GM21737 (cell line): ENCODE data around the gene ATP8B4.

Experiments used
- ATAC-seq: cut with Tn5 transposase; IDR thresholded peaks from one replicate; pipeline ENCODE4 v1.9.1; 2021; ENCODE audit warnings: mild to moderate bottlenecking, moderate library complexity; ENCODE audit not compliant: unreplicated experiment

Gene ATP8B4

DNA sequence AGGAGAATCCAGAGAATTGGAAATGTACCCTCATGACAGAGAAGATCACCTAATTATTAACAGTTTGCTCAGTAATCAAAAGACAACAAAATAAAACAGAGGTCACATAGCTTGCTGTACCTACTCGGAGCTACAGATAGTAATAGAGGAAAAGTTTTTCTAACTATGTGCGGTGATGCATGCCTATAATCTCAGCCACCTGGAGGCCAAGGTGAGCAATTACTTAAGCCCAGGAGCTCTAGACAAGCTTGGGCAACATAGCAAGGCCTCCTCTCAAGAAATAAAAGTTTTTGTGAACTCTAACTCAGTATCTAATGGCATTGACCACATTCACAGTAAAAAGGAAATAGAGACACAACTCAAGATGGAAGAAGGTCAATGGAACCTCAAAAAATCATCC, 243.6 kb downstream of the ATP8B4 start:
- no peak for ATAC-seq

DNA sequence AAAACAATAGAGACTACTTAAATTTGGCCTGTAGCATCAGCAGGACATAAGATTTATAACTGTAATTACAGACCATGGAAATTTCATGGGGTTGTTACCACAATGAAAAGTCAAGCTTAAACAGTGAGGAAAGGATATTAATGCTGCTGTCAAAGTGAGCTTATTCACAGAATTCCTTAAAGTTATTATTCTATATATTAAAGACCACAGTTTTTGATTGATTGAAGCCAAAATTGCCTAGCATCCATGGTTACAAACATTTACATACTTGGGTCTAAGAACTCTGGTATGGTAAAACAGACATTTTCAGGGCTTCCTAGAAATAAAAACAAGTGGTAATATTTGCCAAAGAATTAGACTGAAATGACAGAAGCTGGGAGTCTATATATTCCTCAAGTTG, 248.6 kb downstream of the ATP8B4 start:
- ATAC-seq, result no peak

DNA sequence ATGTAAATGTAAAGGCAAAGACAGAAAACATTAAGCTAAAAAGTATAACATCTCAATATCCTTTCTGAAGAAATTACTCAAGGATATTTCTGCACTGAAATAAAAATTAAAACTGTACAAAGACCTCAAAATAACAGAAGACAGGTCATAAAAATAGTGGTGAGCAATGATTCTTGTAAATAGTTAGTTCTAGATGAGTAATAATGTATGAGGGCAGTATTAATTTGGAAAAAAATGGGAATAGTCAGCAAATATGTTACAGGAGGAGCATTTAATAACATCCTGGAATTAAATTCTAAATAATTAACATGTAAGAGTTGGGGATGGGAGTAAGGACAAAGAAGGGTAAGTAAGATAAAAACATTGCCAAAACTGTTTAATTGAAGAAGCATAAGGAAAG, 250.7 kb downstream of the ATP8B4 start:
- ATAC-seq, result no peak

DNA sequence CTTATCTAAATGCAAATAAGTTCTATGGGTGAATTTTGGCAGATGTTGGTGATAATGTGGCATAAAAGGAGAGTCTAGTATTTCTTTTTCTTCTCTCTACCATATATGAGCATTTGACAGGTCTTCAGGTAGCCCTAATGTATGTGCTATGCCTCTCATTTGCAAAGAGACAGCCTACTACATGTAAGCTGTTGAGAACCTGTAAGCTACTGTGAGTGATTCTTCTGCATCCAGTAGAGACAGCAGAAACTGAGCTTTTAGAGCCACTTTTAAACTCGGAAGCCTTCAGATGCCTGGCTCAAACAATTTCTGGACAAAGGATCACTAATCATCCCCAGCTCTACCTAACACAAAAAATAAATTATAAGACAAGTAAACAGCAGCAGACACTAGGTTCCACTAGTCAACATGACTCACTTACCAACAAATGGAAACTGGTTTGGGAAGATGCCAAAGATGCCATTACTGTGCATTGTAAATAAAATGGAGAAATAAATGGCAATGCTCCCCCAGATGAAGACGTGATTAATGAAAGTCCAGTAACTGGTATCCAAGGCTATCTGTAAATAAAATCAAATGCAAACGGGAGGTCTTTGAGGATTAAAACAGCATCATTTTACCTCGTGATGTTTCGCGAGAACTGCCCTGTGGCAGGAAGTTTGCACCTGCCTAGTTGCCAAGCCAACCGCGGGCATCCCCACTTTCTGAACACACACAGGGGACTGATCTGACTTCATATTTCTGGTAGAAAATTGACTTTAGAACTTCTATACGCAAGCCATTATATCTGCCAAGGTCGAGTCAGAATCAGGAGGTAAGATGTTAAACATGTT, 252.9 kb downstream of the ATP8B4 start:
- no peak for ATAC-seq

DNA sequence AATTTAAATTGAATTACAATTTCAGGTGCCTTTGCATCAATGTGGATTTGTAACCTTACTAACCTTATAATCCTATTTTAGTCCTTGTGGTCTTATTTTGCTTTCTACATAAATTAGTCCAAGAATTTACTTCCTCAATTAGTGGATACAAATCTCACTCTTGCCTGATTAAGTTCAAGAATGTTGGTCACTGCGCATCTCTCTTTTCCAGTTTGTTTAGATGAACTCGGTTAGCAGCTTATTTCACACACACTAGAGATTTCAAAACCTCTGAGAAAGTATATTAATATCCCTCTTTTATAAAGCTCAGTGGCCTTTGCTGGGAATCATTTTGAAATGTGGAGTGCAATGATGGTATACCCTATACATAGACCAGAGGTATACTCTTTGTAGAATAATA, 254.8 kb downstream of the ATP8B4 start:
- ATAC-seq, result no peak

DNA sequence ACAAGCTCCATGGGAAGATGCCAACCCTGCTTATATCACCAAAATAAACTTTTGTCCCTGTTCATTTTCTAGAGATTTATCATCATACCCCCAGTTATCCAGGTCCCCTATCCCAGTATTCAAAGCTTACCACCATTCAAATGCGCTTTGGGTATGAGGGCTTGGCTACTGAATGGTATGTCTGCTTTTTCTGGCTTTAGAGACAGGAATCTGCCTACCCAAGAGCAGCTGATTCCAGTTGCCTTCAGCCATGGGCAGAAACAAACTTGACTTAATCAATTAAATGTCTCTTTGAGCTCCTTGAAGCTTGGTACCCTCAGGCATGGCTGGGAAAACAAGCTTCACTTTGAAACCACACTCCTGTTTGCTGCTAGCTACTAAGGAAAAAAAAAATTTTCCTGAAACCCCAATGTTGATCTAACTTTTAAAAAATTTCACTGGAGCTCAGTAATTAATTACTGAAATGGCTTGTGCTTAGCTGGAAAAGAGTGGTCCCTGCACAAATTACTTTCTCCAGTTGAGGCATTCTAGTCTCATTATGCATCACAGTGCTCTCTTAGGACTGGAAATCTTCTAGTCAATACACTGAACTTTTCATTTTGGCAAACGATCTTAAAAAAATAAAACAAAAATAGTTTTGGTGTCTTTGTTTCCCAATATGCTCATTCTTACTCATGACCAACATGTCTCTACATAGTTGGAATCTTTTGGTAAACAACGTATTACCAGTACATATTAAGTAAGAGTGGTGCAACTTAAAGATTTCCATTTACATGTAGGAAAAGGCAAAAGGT, 255.4 kb downstream of the ATP8B4 start:
- ATAC-seq, result no peak

DNA sequence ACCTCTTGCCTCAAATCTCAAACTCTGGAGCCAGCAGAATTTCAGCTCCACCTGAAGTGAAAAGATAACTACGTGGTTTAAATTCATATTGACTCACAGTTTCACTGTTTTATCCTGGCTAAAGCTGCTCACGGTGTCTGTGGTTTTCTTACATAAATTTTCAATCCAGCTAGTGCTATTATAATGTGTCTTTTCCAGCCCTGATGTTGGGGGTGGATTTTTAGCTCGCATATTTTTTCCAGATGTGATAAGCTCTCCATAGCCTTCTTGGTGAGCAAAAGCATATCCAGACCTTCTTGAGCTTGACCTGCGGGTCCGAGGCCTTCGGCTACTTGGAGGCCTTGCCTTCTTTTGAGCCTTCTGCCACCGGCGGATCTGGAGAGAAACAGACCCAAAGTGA, 258.9 kb downstream of the ATP8B4 start:
- no peak for ATAC-seq

DNA sequence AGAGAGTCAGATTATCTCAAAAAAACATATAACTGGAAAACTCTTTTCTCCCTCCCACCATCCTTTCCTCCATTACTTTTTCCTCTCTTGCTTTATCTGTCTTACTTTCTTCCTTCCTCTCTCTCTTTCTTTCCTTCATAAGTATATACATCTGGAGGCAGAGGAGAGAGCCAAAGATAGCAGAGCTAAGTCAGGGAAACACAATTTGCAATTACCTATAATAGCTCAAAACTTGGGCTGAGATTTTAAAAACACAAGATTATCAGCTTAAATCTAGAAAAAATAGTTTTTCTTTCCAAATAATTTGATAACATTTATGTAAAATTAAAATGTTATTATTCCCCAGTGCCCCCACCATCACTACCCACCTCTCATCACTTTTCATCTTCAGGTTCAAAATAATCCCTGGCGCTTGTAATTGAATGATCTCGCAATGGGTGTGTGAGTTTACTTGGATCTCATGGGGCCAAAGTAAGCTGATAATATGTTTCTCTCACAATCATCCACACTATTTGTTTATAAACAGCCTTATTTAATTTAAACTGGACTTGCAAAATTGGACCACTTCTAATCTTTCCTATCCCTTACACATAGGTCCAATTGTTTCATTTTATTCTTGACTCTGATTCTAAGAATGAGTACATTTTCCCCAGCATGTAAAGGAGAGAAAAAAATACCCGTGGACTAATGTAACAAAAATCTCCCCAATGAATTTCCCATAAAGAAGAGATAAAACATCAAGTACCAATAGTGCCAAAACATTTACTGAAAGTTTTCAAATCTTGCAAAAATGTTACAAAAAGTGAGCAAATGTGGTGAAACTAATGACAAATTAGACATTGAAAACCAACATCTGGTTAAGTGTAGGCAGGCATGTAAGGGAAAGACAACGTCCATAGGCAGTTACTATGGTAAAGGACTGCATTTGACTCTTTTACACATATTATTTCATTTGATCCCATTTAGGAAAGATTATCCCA, 261.2 kb downstream of the ATP8B4 start:
- no peak for ATAC-seq

DNA sequence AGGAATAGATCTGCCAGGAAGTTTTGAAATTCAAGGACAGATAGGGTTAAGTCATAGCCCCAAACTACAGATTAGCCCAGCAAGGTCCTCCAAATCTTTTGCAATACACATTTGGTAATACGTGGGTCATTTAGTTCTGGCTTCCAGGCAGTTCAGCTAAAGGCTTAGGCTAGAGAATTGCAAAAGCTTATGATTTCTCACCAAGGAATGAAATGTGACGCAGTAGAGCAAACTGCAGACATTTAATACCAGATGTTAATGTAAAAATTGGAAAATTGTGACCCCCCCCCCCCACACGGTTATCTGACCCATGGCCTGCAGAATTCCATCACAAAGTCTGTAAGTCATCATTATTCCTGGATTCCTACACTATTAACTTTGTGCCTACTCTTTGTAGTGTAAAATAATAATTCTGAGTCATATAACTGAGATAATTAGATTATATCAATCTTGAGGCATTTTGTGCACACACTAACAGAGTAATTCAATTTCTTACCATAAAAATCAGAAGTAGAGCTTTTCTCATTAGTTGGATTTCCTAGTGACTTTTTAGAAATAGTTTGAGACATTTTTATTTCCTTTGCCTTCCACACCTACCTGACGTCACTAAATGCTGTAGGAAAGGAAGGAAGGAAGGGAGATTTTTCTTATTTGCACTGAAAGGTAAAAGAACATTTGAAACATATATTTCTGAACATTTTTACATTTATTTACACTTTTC, 263.0 kb downstream of the ATP8B4 start:
- no peak for ATAC-seq

DNA sequence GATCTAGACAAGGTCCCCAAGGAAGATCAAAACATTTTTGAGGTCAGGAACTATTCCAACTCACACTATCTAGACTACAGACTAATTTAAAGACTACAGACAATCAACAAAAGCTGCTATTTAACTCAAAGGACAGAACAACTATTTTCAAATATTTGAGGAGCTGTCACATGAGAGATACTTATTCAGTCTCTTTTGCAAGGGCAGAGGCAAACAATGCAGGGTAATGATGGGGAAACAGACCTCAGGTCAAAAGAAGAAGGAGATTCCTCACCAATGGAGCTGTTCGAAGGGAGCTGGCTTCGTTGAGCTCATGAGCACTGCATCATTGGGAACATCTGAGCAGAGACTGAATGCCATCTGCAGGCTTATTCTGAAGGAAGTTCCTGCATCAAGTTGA, 266.3 kb downstream of the ATP8B4 start:
- ATAC-seq, result no peak

DNA sequence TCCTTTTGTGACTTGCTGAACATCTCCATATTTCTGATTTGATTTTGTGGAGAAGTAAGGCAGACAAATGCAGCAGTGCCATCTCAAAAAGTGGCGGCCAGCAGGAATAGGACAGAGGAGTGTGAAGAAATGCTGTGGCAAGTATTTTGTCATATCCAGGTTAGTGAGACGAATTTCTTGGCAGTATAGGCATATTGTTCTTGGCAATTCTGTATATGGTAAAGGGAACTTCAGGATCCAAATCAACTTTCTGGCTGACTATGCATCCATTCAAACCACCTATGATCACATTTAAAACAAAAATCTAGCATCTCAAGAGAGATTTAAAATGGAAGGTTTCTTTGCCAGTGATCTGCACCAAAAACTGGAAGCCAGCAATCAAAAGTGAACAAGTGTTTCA, 270.2 kb downstream of the ATP8B4 start:
- ATAC-seq, result no peak

DNA sequence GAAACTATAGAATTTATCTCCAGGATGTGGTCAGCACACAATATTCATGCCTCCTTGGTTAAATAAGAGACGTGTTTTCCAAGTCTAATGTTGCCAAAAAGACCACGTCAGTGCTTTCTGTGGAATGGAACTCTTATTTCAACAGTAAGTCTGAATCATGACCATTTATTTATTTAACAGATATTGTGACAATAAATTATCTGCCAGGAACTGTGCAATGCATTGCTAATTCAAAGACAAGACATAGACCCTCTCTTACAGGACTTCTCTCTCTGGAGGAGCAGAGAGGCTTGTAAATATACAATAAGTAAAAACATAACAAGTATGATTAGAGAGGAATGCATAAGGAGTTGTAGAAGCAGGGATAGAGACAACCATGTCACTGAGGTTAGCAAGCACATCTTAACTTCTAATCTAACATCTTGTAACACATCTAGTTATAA, 270.7 kb downstream of the ATP8B4 start:
- ATAC-seq, result no peak

DNA sequence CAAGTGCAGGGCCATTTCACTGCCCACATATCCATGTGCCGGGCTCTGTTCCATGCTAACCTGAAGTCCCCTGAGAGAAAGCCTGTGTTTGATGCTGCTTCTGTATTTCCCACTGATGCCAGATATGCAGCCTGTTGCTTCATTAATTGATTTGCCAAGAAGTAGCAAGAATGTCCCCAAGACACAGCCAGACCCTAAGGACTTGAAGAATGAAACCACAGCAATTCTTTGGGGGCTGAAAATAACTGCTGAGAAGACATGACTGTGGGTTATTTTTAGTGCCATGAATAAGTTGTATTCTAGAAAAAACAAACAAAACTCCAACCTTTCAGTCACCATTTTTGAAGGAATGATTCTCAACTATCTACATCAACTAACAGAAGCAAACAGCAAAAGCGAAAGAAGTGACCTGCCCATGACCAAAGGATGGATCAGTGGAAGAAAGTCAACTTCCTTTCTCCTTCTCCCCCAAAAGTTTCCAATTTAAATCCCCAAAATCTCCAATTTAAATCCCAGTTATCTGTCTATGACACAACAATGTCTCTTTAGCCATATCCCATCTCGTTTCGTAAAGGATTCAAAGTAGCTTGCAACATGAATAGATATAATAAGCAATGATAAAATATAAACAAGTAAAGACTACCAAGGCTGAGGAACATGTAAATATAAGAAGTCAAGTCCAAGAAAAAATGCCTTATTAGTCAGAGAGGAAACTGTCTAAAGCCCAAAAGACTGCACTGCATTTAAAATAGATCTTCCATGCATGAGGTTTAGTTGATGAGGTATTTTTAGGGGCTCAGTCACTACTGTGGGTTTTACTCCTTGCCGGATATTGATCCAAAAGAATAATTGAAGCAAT, 271.4 kb downstream of the ATP8B4 start:
- ATAC-seq, result no peak

DNA sequence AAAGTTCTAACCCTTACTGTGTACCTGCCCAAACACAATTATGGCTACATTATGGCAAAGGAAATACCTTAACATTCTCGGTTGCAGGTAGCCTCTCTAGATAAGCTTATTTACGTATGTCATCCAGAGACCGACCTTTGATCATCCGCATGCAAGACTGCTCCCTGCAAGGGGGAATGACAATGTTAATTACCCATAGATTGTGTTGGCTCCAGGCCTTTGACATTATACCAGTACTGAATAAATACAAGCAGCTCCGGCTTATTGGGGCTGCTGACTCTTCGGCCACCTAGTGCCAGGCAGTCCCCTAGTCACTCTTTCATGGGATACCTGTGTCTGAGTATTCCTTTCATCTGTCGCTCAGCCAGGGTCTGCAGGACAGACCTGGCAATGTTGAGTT, 274.6 kb downstream of the ATP8B4 start:
- no peak for ATAC-seq

DNA sequence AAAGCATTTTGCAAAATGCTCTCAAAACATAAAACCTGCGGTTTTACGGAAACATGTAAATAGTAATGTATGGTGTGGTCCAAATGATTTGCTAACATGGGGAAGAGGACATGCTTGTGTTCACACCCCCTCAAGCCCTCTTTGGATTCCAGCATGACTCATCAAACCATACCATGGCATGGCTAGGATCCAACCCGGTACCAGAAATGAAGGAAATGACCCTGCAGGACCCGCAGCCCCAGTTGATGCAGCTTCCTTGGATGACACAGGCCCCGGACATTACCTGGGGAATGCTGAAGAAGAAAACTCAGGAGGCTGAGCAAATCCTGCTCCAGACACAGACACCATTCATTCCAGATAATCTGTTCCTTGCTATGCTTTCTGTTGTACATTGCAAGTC, 275.3 kb downstream of the ATP8B4 start:
- no peak for ATAC-seq

DNA sequence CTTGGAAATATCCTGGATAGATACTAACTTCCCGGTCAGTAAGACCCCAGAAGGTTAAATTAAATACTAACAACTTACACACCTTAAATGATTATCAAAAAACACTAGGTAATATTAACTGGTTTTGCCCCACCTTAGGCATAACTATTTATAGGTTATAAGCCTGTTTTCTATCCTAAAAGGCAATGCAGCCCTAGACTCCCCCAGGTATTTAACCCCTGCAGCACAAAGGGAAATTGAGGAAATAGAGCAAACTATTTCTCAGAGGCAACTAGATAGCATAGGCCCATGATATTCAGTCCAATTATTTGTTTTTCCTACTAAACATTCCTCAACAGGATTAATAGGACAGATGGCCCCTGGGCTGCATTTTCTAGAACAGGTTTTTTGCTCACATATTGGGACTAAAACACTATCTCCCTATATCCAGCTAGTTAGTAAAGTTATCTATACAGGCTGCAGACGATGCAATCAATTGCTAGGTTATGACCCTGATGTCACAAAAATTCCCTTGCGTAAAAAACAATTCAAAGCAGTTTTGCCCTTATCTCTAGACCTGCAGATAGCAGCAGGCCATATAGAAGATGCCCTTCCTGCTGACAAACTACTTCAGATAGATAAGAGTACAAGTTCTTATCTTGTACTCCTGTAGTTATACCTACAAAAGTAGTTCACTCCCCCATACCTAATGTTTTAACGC, 276.9 kb downstream of the ATP8B4 start:
- ATAC-seq, result no peak

DNA sequence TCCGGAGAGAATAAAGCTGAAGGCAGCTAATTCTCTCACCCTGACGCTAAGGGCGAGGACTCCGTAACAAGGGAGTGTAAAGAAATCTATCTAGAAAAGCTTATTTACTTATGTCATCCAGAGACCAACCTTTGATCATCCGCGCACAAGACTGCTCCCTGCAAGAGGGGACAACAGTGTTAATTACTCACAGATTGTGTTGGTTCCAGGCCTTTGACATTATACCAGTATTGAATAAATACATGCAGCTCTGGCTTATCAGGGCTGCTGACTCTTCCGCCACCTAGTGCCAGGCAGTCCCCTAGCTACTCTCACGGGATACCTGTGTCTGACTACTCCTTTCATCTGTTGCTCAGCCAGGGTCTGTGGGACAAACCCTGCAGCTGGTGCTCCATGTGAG, 286.5 kb downstream of the ATP8B4 start:
- no peak for ATAC-seq

DNA sequence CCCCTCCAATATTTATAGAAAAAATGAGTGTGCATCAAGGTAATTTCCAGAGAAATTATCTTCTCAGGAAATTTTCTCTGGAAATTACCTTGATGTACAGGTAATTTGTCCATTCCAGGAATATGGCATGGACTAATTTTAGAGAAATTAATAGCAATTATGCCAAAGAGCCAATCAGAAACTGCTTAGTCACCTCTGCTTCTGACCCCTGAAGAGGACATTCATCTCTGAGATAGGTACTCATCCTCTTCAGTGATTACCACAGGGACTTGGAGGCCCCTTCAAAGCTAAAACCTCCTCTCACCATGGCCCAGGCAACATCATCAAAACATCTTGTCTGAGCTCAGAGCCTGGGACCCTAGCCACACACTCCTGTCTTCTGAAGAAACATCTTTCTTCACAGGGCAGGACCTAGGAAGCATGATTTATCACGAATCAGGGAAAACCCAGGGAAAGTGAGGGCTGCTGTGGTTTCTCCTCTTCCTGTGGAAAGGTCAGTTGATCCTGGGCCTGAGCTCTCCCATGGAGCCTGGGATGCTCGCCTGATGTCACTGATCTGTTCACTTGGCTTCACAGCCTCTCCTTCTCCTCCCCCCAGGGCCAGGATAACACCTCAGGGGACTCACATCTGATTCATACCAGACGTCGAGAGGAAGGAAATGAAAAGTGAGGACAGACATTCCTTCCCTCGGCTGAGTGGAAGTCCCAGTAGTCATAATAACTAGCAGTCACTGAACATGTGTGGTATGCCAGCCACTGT, 287.6 kb downstream of the ATP8B4 start:
- ATAC-seq, result no peak
